T follicular helper cell (primary cell): ENCODE measurements around the gene AKAP8.

Experiments
- DNase-seq: peaks from one replicate; pipeline ENCODE4 v3.0.0-alpha.2; 2020; ENCODE audit warnings: low read depth

The AKAP8 gene

GRCh38 chr19:15332311-15332996, 47.1 kb downstream of the AKAP8 start, which contains the start of gene BRD4:
Gene BRD4, minus strand, starts transcription at chr19:15332539. Its CDS starts 59,440 bp downstream, at chr19:15273099.
- DNase-seq: peak; percentile 66

- peak; percentile 50 for DNase-seq
Measured at GRCh38 chr19:15331419-15332310, 47.9 kb downstream of the AKAP8 start.

GRCh38 chr19:15330801-15331418, 48.7 kb downstream of the AKAP8 start:
- no peak for DNase-seq

- DNase-seq: no peak
Measured at GRCh38 chr19:15328312-15328711, 51.3 kb downstream of the AKAP8 start.

GRCh38 chr19:15324791-15325519, 54.6 kb downstream of the AKAP8 start:
- no peak for DNase-seq

- no peak for DNase-seq
Measured at GRCh38 chr19:15323496-15324235, 55.9 kb downstream of the AKAP8 start.

- DNase-seq: no peak
Measured at GRCh38 chr19:15321739-15322138, 57.8 kb downstream of the AKAP8 start.

GRCh38 chr19:15320116-15320515, 59.5 kb downstream of the AKAP8 start:
- DNase-seq: no peak

- no peak for DNase-seq
Measured at GRCh38 chr19:15318241-15318691, 61.3 kb downstream of the AKAP8 start.

- DNase-seq: no peak
Measured at GRCh38 chr19:15317392-15318071, 62.1 kb downstream of the AKAP8 start.

- no peak for DNase-seq
Measured at GRCh38 chr19:15316498-15316897, 63.1 kb downstream of the AKAP8 start.

- DNase-seq: no peak
Measured at GRCh38 chr19:15315101-15315500, 64.5 kb downstream of the AKAP8 start.

- DNase-seq: no peak
Measured at GRCh38 chr19:15313649-15314279, 65.8 kb downstream of the AKAP8 start.

GRCh38 chr19:15307169-15307568, 72.4 kb downstream of the AKAP8 start:
- DNase-seq: no peak

- DNase-seq: no peak
Measured at GRCh38 chr19:15305582-15306334, 73.8 kb downstream of the AKAP8 start.

- peak; percentile 20 for DNase-seq
Measured at GRCh38 chr19:15304140-15304705, 75.4 kb downstream of the AKAP8 start.
